Measurements from ENCODE around the gene TMEM131L.
A peak's percentile ranks its signal among the peaks of the same experiment; 100 is the strongest.

The TMEM131L gene

GRCh38 chr4:153651116-153651515 is 185.0 kb downstream of the TMEM131L start:
- Histone ChIP-seq H3K9me3 (no peaks in the 10 kb centered on the region), H3K36me3 (no peaks in the 10 kb centered on the region), H3K4me1 (ENCODE audit: control insufficient read depth in 1 of 2, insufficient read depth in 1 of 2, low read depth in 1 of 2, low read length in 1 of 2) (peaks cover 91 to 96% of the 10 kb centered on the region in 2 experiments), H3K27me3 (no peaks in the 10 kb centered on the region), H3K27ac (peak overlapping the region; percentile 90), H3K4me3 (ENCODE audit: low read depth in 1 of 2, low read length in 1 of 2) (peak overlapping the region; percentile 23 to 34)
- TF ChIP-seq CTCF (IDR thresholded peaks at IDR 0.05) = no peak

DNA sequence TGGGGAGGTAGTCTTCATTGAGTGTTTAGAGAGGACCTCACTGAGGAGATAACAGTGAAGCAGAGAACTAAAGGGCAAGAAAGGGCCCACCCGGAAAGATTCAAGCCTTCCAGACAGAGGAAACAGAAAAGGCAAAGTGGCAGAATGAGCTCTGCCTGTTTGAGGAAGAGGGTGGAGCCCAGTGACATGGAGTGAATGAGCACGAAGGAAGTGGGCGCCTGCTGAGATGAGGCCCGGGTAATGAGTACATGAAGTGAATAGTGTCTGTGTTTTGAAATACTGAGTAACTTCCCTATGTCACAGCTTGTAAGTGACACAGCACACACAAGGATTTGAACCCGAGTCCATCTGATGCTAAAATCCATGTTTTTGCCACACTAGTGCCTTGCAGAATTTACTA is 185.4 kb downstream of the TMEM131L start:
- Histone ChIP-seq H3K9me3 (no peaks in the 10 kb centered on the region), H3K27me3 (no peaks in the 10 kb centered on the region), H3K27ac (peak overlapping the region; percentile 90), H3K36me3 (no peaks in the 10 kb centered on the region), H3K4me1 (ENCODE audit: control insufficient read depth in 1 of 2, insufficient read depth in 1 of 2, low read depth in 1 of 2, low read length in 1 of 2) (peaks cover 95 to 96% of the 10 kb centered on the region in 2 experiments), H3K4me3 (ENCODE audit: low read depth in 1 of 2, low read length in 1 of 2) (peak overlapping the region; percentile 24 to 34)
- peak; percentile 18 for TF ChIP-seq CTCF (IDR thresholded peaks at IDR 0.05)

DNA sequence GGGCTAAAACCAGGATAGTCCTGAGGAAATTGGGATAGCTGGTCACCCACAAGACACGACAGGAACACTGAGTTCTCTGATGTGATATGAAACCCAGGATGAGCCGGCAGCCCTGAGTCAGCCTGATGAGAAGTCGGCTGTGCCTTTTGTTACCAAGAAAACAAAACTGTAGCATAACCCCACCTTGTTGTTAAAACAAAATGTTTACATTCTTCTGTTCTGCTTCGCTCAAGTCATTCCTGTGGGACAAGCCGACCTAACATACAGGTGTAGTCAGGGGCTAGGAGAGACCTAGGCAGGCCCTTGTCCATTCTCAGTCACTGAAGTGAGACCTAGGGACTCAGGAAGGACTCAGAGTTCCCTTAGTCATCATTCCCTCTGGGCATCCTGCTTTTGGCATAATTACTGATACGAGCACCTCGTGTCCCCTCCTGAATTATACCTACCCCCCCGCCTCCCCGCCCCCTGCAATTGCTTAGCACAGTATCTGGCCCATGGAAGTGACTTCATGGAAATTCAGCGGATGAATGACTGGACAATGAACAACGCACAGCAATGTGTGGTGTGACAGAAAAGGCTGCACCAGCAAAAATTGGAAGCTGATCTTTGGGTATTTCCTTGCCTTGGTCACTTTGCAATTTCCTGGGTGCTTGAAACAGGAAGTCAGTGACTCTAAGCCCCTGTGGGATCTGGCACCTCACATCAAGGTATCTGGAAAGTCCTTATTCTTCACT is 186.1 kb downstream of the TMEM131L start:
- no peaks in the 10 kb centered on the region for H3K27me3 ChIP-seq
- peaks cover 95 to 97% of the 10 kb centered on the region in 2 experiments for H3K4me1 ChIP-seq (ENCODE audit: control insufficient read depth in 1 of 2, insufficient read depth in 1 of 2, low read depth in 1 of 2, low read length in 1 of 2)
- peak overlapping the region; percentile 90 for H3K27ac ChIP-seq
- peak overlapping the region; percentile 24 to 34 for H3K4me3 ChIP-seq (ENCODE audit: low read depth in 1 of 2, low read length in 1 of 2)
- peak; percentile 14 for TF ChIP-seq CTCF (IDR thresholded peaks at IDR 0.05)
- H3K36me3 ChIP-seq = no peaks in the 10 kb centered on the region
- no peaks in the 10 kb centered on the region for H3K9me3 ChIP-seq

- Histone ChIP-seq H3K4me1 (ENCODE audit: control insufficient read depth in 1 of 2, insufficient read depth in 1 of 2, low read depth in 1 of 2, low read length in 1 of 2) (peaks cover 97% of the 10 kb centered on the region in 2 experiments), H3K9me3 (no peaks in the 10 kb centered on the region), H3K27ac (peak overlapping the region; percentile 88), H3K4me3 (ENCODE audit: low read depth in 1 of 2, low read length in 1 of 2) (peak overlapping the region; percentile 5 to 24), H3K27me3 (no peaks in the 10 kb centered on the region), H3K36me3 (no peaks in the 10 kb centered on the region)
- TF ChIP-seq CTCF (IDR thresholded peaks at IDR 0.05) = no peak
These were observed 188.9 kb downstream of the TMEM131L start for GRCh38 chr4:153655002-153655541.

DNA sequence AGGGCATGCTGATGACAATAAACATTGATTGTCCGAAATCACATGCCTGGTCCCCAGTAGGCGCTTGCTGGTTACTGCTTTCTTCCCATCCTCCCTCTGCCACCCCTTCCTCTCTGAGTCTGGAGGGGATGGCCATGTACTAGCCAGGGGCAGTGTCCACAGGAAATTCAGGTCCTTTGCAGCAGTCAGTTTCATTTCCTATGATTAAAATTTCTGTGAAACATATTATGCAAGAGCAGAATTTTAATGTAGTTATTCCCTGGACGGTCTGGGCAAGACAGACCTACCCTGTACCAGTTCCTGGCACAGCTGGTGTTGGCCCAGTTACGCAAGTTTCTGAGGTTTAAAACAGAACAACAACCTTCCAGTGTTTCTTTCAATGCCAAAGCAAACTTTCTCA is 189.8 kb downstream of the TMEM131L start:
- H3K36me3 ChIP-seq = no peaks in the 10 kb centered on the region
- H3K4me1 ChIP-seq (ENCODE audit: control insufficient read depth in 1 of 2, insufficient read depth in 1 of 2, low read depth in 1 of 2, low read length in 1 of 2) = peaks cover 97% of the 10 kb centered on the region in 2 experiments
- peak overlapping the region; percentile 5 to 24 for H3K4me3 ChIP-seq (ENCODE audit: low read depth in 1 of 2, low read length in 1 of 2)
- peak overlapping the region; percentile 88 for H3K27ac ChIP-seq
- TF ChIP-seq CTCF (IDR thresholded peaks at IDR 0.05) = no peak
- H3K9me3 ChIP-seq = no peaks in the 10 kb centered on the region
- no peaks in the 10 kb centered on the region for H3K27me3 ChIP-seq
